Left ventricle myocardium inferior (tissue), 1 donor: ENCODE results near the gene KIF19. TPM values are rescaled to one million over a fixed set of nuclear protein-coding genes. Genes with fewer than 3 reads are reported as not detected.

ENCODE experiments used
- DNase-seq: peaks from one replicate; pipeline ENCODE4 v3.0.0-alpha.2; 2020
- H3K27ac ChIP-seq: fragments of 200-600 bp; replicated peaks from 2 replicates; pipeline ENCODE4 v1.8.0; 2021
- H3K27me3 ChIP-seq: fragments of 200-600 bp; 2 replicates; pipeline ENCODE4 v1.8.0; 2021; ENCODE audit warnings: low read depth
- H3K36me3 ChIP-seq: fragments of 200-600 bp; 2 replicates; pipeline ENCODE4 v1.8.0; 2021
- H3K4me1 ChIP-seq: fragments of 200-600 bp; 2 replicates; pipeline ENCODE4 v1.8.0; 2021
- H3K4me3 ChIP-seq: fragments of 200-600 bp; 2 replicates; pipeline ENCODE4 v1.8.0; 2021; ENCODE audit warnings: mild to moderate bottlenecking, moderate library complexity
- H3K9me3 ChIP-seq: fragments of 200-600 bp; replicated peaks from 2 replicates; pipeline ENCODE4 v1.8.0; 2021
- intact Hi-C: fragments of 100-400 bp; cut with micrococcal nuclease; formaldehyde crosslinking; loops from one replicate; pipeline ENCODE4 v1.11.0; 2022
- total RNA-seq: library from RNA; stranded (reverse); fragmentation: NEBNext Ultra II Directional; extraction: Animal tissue kit (Norgen Biotek cat#: 25700); gene quantifications from one replicate; pipeline ENCODE4 v1.2.1, GENCODE V29; 2021
- TF ChIP-seq, protein P1 (sequence below): fragments of 200-600 bp; IDR thresholded peaks from 2 replicates; pipeline ENCODE4 v1.8.0; 2021; ENCODE audit warnings: antibody characterized with exemption, mild to moderate bottlenecking, borderline replicate concordance
- donor health status: DM: no; HTN: yes; CAD: no; lungs with severe emphysema.

Gene KIF19
- total RNA-seq, 1 donor from 2014 or later, result 0.08 TPM

DNA sequence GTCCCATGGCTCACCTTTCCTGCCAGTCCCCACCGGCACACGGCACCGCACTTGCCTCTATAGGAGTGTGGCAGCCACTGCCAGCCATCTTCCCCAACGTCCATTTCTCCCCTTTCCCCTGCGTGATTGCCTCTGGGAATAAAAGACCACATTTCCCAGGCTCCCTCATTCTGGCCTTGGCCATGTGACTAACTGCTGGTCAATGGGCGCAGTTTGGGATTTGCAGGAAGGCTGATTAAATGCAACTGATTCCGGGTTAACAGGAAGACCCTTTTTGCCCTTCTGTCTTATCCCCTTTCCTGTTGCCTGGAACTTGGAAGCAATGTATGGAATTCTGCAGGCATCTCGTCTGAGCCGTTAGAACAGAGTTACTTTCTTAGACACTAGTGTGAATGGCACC, 32.7 kb downstream of the KIF19 start:
- no peak for DNase-seq
- Histone ChIP-seq H3K4me1 (peaks cover 16% of the 10 kb centered on the region), H3K4me3 (no peak overlapping the region), H3K9me3 (no peaks in the 10 kb centered on the region), H3K36me3 (no peaks in the 10 kb centered on the region), H3K27ac (no peak overlapping the region), H3K27me3 (peaks cover 98% of the 10 kb centered on the region)
- TF ChIP-seq, protein P1, sequence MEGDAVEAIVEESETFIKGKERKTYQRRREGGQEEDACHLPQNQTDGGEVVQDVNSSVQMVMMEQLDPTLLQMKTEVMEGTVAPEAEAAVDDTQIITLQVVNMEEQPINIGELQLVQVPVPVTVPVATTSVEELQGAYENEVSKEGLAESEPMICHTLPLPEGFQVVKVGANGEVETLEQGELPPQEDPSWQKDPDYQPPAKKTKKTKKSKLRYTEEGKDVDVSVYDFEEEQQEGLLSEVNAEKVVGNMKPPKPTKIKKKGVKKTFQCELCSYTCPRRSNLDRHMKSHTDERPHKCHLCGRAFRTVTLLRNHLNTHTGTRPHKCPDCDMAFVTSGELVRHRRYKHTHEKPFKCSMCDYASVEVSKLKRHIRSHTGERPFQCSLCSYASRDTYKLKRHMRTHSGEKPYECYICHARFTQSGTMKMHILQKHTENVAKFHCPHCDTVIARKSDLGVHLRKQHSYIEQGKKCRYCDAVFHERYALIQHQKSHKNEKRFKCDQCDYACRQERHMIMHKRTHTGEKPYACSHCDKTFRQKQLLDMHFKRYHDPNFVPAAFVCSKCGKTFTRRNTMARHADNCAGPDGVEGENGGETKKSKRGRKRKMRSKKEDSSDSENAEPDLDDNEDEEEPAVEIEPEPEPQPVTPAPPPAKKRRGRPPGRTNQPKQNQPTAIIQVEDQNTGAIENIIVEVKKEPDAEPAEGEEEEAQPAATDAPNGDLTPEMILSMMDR, result no peak
- intact Hi-C loops, result loop anchor here (10.0 kb wide), 1 partner anchor 54 kb away; no protein-coding TSS in a partner anchor

DNA sequence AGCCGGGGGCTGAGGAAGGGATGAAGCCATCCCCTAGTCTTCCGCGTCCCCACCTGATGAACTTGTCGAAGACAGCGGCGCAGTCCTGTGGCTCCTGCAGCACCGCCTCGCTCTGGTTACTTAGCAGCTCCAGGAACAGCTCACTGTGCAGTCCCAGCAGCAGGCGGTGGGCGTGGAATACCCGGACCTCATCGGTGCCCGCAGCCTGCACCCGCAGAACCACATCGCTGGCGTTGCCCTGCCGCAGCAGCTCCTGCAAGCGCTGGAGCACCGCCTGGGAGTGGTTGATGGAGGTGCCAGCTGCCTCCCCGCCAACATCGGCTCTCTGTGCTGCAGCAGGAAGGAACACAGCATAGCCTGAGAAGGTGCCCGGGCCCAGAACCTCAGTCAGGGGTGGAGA, 33.9 kb downstream of the KIF19 start:
- intact Hi-C loops, result loop anchor here (10.0 kb wide), 1 partner anchor 55 kb away; no protein-coding TSS in a partner anchor
- no peak overlapping the region for H3K4me3 ChIP-seq
- DNase-seq, result no peak
- no peaks in the 10 kb centered on the region for H3K9me3 ChIP-seq
- TF ChIP-seq, protein P1, result no peak
- H3K27me3 ChIP-seq, result peaks cover 86% of the 10 kb centered on the region
- H3K4me1 ChIP-seq, result peaks cover 16% of the 10 kb centered on the region
- H3K27ac ChIP-seq, result no peak overlapping the region
- H3K36me3 ChIP-seq, result no peaks in the 10 kb centered on the region

- H3K4me1 ChIP-seq, result peaks cover 16% of the 10 kb centered on the region
- no peak overlapping the region for H3K4me3 ChIP-seq
- no peak for DNase-seq
- H3K27ac ChIP-seq, result no peak overlapping the region
- intact Hi-C loops, result no loop called here
- no peaks in the 10 kb centered on the region for H3K36me3 ChIP-seq
- peaks cover 77% of the 10 kb centered on the region for H3K27me3 ChIP-seq
- H3K9me3 ChIP-seq, result no peaks in the 10 kb centered on the region
- TF ChIP-seq, protein P1, result no peak
Observed at GRCh38 chr17:74360899-74361229, 34.8 kb downstream of the KIF19 start.

DNA sequence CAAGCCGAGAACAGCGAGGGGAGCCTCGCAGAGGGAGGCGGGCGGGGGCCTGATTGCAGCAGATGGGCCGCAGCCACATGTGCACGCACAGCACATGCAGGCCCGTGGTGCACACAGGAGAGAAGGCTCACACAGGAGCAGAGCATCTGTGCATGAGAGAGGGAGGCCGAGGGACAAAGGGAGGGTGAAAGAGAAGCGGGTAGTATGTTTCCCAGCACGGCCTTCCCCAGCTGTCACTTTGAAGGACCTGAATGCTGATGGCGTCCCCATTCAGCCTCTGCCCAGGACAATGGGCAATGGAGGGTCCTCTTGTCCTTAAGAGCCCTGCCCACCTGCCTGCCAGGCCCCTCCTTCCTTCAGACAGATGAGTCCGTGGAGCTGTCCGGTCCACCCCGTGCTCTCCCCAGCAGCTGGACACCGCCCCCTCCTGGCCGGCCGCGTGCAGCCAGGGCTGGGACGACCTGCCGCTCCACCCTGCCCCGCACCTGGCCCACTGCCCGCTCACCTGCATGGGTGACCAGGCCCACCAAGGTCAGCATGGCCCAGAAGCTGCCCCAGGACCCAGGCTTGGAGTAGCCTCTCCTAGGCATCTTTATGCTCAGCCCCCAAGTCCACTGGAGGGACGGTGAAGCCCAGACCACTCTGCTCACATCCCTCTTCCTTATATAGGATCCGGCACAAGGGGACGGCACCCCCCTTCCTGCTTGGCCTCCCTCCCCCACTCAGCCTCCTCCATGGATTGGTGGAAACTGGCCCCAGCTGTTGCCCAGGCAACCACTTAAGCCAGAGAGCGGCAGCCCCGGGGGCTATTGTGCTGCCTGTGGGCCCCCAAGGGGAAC, 35.4 kb downstream of the KIF19 start, which contains the start of gene BTBD17:
Gene BTBD17 (minus strand): TSS at position 639 of the 839 bp plus-strand sequence. CDS start 49 bp downstream, at position 590.
- TF ChIP-seq, protein P1, result peak; percentile 83
- intact Hi-C loops, result no loop called here
- H3K4me3 ChIP-seq, result no peak within 1 kb of the TSS
- peaks cover 16% of the 10 kb centered on the region for H3K4me1 ChIP-seq
- H3K36me3 ChIP-seq, result no peaks in the 10 kb centered on the region
- no peaks in the 10 kb centered on the region for H3K9me3 ChIP-seq
- H3K27ac ChIP-seq, result no peak within 1 kb of the TSS
- H3K27me3 ChIP-seq, result peaks cover 72% of the 10 kb centered on the region
- DNase-seq, result peak; percentile 55

- Histone ChIP-seq H3K36me3 (no peaks in the 10 kb centered on the region), H3K27ac (no peak overlapping the region), H3K27me3 (peaks cover 69% of the 10 kb centered on the region), H3K4me3 (no peak overlapping the region), H3K4me1 (peaks cover 11% of the 10 kb centered on the region), H3K9me3 (no peaks in the 10 kb centered on the region)
- DNase-seq, result no peak
- TF ChIP-seq, protein P1, result no peak
- intact Hi-C loops, result no loop called here
Observed at GRCh38 chr17:74362069-74362405, 36.0 kb downstream of the KIF19 start.
